ENCODE measurements around the gene TMEM114. TPM values are rescaled to one million over a fixed set of nuclear protein-coding genes. Genes with fewer than 3 reads are reported as not detected.

Gene TMEM114
- total and polyA plus RNA-seq, 3 experiments from 2014 or later = not detected

DNA sequence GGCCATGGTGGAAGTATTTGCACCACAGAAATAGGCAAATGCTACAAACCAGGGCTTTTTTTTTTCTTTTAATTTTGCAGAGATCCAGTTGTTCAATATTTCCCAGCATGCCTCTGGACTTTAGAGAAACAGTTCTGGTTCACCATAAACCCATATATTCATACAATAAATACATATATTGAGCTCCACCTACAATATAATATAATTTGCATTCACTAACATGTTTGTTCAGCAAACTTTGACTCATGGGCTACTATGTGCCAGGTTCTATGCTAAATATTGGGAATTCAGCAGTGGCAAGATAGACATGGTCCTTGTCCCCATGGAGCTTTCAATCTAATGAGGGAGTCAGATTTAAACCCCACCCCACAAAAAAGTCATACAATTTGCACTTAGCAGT lies 3.2 kb downstream of the TMEM114 start:
- H3K4me1 Mint-ChIP-seq = peaks cover 0 to 7% (median 3%) of the 10 kb centered on the region in 3 donors
- CTCF ChIA-PET = no interaction called here
- POLR2A ChIA-PET = no interaction called here
- no peaks in the 10 kb centered on the region for H3K9me3 ChIP-seq (ENCODE audit: low read length)
- no peak overlapping the region for H3K27ac Mint-ChIP-seq
- no peak overlapping the region for H3K4me3 ChIP-seq (ENCODE audit: low read length)
- peaks cover 0 to 2% (median 0%) of the 10 kb centered on the region in 3 donors for H3K36me3 Mint-ChIP-seq
- no peak overlapping the region for H3K4me3 Mint-ChIP-seq
- peaks cover 0 to 4% (median 0%) of the 10 kb centered on the region in 5 donors for H3K9me3 Mint-ChIP-seq
- peaks cover 26 to 44% of the 10 kb centered on the region in 2 donors for H3K27me3 Mint-ChIP-seq
- no peaks in the 10 kb centered on the region for H3K4me1 ChIP-seq (ENCODE audit: insufficient read depth, low read length)
- H3K36me3 ChIP-seq (ENCODE audit: insufficient read depth, low read length) = no peaks in the 10 kb centered on the region
- no peak overlapping the region for H3K27ac ChIP-seq (ENCODE audit: low read depth, low read length)
- no peak for DNase-seq
- H3K27me3 ChIP-seq (ENCODE audit: insufficient read depth, low read length, poor library complexity, severe bottlenecking) = peaks cover 14% of the 10 kb centered on the region

DNA sequence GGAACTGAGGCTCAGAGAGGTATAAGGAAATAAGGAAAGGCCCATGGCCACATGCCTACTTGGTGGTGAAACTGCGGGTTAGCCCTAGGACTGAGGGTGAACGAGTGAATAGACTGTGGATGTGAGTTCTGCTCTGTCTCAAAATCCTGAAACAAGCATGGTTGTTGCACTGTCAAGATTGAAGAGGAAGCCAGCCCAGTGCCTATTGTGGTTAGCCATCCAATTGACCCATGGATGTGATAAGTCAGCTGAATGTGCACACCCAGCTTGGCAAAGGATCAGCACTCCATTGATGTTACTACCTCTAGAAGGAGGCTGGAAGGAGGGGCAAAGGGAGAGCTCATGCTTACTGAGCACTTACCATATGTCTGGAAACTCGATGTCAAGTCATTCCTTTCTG lies 4.5 kb downstream of the TMEM114 start:
- CTCF ChIA-PET = no interaction called here
- Mint-ChIP-seq H3K9me3 (peaks cover 0 to 4% (median 0%) of the 10 kb centered on the region in 5 donors), H3K36me3 (peaks cover 0 to 2% (median 0%) of the 10 kb centered on the region in 3 donors), H3K27ac (no peak overlapping the region), H3K27me3 (peaks cover 26 to 47% of the 10 kb centered on the region in 2 donors), H3K4me1 (peaks cover 0 to 7% (median 3%) of the 10 kb centered on the region in 3 donors), H3K4me3 (no peak overlapping the region)
- Histone ChIP-seq H3K27ac (ENCODE audit: low read depth, low read length) (no peak overlapping the region), H3K36me3 (ENCODE audit: insufficient read depth, low read length) (no peaks in the 10 kb centered on the region), H3K4me3 (ENCODE audit: low read length) (no peak overlapping the region), H3K27me3 (ENCODE audit: insufficient read depth, low read length, poor library complexity, severe bottlenecking) (peaks cover 14% of the 10 kb centered on the region), H3K9me3 (ENCODE audit: low read length) (no peaks in the 10 kb centered on the region), H3K4me1 (ENCODE audit: insufficient read depth, low read length) (no peaks in the 10 kb centered on the region)
- POLR2A ChIA-PET = no interaction called here
- no peak for DNase-seq

DNA sequence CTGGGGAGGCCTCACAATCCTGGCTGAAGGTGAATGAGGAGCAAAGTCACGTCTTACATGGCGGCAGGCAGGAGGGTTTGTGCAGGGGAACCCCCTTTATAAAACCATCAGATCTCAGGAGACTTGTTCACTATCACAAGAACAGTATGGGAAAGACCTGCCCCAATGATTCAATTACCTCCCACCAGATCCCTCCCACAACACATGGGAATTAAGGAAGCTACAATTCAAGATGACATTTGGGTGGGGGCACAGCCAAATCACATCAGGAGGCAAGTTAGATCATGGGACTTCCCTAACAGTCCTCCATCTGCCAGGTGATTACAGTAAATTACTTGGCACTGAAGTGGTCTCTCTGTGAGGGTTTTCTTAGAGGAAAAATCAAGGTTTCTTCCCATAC lies 5.3 kb downstream of the TMEM114 start:
- Histone ChIP-seq H3K27me3 (ENCODE audit: insufficient read depth, low read length, poor library complexity, severe bottlenecking) (peaks cover 13% of the 10 kb centered on the region), H3K9me3 (ENCODE audit: low read length) (no peaks in the 10 kb centered on the region), H3K4me3 (ENCODE audit: low read length) (no peak overlapping the region), H3K27ac (ENCODE audit: low read depth, low read length) (no peak overlapping the region), H3K36me3 (ENCODE audit: insufficient read depth, low read length) (no peaks in the 10 kb centered on the region), H3K4me1 (ENCODE audit: insufficient read depth, low read length) (no peaks in the 10 kb centered on the region)
- Mint-ChIP-seq H3K9me3 (peaks cover 0 to 3% (median 0%) of the 10 kb centered on the region in 5 donors), H3K4me3 (no peak overlapping the region), H3K27me3 (peaks cover 25 to 45% of the 10 kb centered on the region in 2 donors), H3K27ac (no peak overlapping the region), H3K36me3 (peaks cover 0 to 2% (median 0%) of the 10 kb centered on the region in 3 donors), H3K4me1 (peaks cover 0 to 6% (median 3%) of the 10 kb centered on the region in 3 donors)
- ChIA-PET CTCF (no interaction called here), POLR2A (no interaction called here)
- no peak for DNase-seq

DNA sequence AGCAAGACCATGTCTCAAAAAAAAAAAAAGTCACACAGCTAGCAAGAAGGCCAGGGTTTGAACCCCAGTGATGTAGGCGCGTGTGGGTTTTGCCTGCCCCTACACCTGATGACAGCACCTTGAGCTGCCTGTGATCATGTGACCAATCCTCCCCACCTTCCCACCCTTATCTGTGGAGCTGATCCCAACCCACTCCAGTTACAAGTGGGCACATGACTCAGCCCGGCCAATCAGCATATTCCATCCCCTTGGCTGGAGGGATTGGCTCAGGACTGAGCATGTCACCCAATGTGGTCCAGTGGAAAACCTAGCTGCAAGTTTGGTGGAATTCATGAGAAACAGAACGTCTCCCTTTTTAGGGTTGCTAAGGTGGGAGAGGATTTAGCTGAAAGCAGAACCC lies 6.6 kb downstream of the TMEM114 start:
- POLR2A ChIA-PET = no interaction called here

DNA sequence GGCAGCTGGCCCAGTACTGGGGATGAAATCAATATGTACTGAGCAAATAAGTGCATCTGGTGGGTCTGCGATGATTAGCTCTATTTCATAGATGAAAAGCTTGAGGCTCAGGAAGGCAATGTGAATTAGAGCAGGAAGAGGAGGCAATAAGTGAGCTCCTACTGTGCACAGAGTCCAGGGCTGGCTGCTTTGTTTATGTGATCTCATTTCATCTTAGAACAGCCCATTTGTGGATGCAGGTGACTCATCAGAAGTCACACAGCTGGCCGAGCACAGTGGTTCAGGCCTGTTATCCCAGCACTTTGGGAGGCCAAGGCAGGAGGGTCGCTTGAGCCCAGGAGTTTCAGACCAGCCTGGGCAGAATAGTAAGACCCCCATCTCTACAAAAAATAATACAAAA lies 7.1 kb downstream of the TMEM114 start:
- Histone ChIP-seq H3K27me3 (ENCODE audit: insufficient read depth, low read length, poor library complexity, severe bottlenecking) (peaks cover 6% of the 10 kb centered on the region), H3K36me3 (ENCODE audit: insufficient read depth, low read length) (no peaks in the 10 kb centered on the region), H3K27ac (ENCODE audit: low read depth, low read length) (no peak overlapping the region), H3K4me3 (ENCODE audit: low read length) (no peak overlapping the region), H3K9me3 (ENCODE audit: low read length) (no peaks in the 10 kb centered on the region), H3K4me1 (ENCODE audit: insufficient read depth, low read length) (no peaks in the 10 kb centered on the region)
- no peak for DNase-seq
- Mint-ChIP-seq H3K27me3 (peaks cover 17 to 44% of the 10 kb centered on the region in 2 donors), H3K4me3 (no peak overlapping the region), H3K36me3 (no peaks in the 10 kb centered on the region), H3K4me1 (no peaks in the 10 kb centered on the region), H3K27ac (no peak overlapping the region), H3K9me3 (peaks cover 0 to 2% (median 0%) of the 10 kb centered on the region in 5 donors)
- CTCF ChIA-PET = no interaction called here
- POLR2A ChIA-PET = no interaction called here

More for the DNA sequence above, 6.6 kb downstream of the TMEM114 start:
- H3K27ac Mint-ChIP-seq = peak overlapping the region in 1 of 8 donors; percentile 68
- peaks cover 21 to 46% of the 10 kb centered on the region in 2 donors for H3K27me3 Mint-ChIP-seq
- Histone ChIP-seq H3K9me3 (ENCODE audit: low read length) (no peaks in the 10 kb centered on the region), H3K4me3 (ENCODE audit: low read length) (no peak overlapping the region), H3K27ac (ENCODE audit: low read depth, low read length) (no peak overlapping the region), H3K27me3 (ENCODE audit: insufficient read depth, low read length, poor library complexity, severe bottlenecking) (peaks cover 6% of the 10 kb centered on the region), H3K4me1 (ENCODE audit: insufficient read depth, low read length) (no peaks in the 10 kb centered on the region), H3K36me3 (ENCODE audit: insufficient read depth, low read length) (no peaks in the 10 kb centered on the region)
- peaks cover 0 to 3% (median 2%) of the 10 kb centered on the region in 3 donors for H3K4me1 Mint-ChIP-seq
- H3K9me3 Mint-ChIP-seq = peaks cover 0 to 2% (median 0%) of the 10 kb centered on the region in 5 donors
- no peak overlapping the region for H3K4me3 Mint-ChIP-seq
- DNase-seq = no peak
- peaks cover 0 to 1% (median 0%) of the 10 kb centered on the region in 3 donors for H3K36me3 Mint-ChIP-seq
- CTCF ChIA-PET = interaction anchor here (1.2 kb wide), 1 partner anchor 18 kb away, joined by 3 read pairs; no protein-coding TSS in a partner anchor

DNA sequence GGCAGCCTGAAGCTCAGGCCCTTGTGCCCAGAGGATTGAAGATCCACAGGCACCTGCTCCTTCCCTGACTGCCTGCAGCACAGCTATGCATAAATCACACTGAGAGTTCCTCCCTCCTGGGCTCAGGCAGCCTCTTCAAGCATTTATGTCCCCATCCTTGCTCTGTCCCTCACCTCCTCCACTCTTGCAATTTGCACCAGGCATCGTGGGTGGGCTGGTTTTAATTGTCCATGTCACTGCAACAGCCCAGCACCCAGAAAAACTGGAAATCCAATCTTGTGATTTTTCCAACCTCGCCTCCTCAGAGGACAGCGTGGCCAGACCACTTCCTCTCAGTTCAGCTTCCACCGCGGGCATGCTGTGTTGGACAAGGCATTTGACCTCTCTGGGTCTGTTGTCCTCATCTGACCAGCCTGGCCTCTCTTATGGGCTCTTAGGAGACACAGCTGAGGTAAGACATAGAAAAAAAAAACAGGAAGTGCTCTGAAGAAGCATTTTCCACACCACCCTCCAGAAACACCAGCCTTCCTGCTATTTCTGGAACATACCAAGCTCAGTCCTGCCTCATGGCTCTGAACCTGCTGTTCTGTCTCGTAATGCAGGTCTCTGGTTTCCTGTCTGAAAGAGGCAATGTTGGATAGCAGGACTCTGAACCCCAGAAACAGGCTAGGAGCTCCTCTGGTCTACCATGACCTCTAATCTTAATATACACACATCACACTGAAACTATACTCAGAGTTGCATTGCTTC lies 8.3 kb downstream of the TMEM114 start:
- Histone ChIP-seq H3K4me3 (ENCODE audit: low read length) (no peak overlapping the region), H3K36me3 (ENCODE audit: insufficient read depth, low read length) (no peaks in the 10 kb centered on the region), H3K27me3 (ENCODE audit: insufficient read depth, low read length, poor library complexity, severe bottlenecking) (peaks cover under 1% of the 10 kb centered on the region), H3K27ac (ENCODE audit: low read depth, low read length) (no peak overlapping the region), H3K4me1 (ENCODE audit: insufficient read depth, low read length) (no peaks in the 10 kb centered on the region), H3K9me3 (ENCODE audit: low read length) (no peaks in the 10 kb centered on the region)
- CTCF ChIA-PET = interaction anchor here (1.4 kb wide), 1 partner anchor 9 kb away, joined by 4 read pairs; no protein-coding TSS in a partner anchor
- Mint-ChIP-seq H3K9me3 (peaks cover 0 to 2% (median 0%) of the 10 kb centered on the region in 5 donors), H3K4me1 (no peaks in the 10 kb centered on the region), H3K36me3 (no peaks in the 10 kb centered on the region), H3K27ac (no peak overlapping the region), H3K27me3 (peaks cover 17 to 46% of the 10 kb centered on the region in 2 donors), H3K4me3 (no peak overlapping the region)
- POLR2A ChIA-PET = no interaction called here
- no peak for DNase-seq

DNA sequence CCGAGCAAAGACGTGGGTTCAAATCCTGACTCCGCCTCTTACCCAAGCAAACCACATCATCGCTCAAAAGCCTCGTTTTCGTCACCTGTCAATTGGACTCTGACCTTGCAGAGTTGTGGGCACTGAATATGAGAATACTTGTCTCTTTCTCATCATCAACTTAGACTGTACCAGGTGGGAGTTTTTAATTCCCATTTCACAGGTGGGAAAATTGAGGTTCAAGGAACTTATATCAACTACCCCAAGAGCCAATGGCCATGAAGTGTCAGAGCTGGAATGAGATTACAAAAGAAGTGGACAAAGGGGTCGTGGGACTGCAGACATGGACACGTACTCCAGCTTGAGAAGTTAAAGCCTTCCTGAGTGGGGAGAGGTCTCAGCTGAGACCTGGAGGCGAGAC lies 10.8 kb downstream of the TMEM114 start:
- Mint-ChIP-seq H3K27me3 (peaks cover 16 to 53% of the 10 kb centered on the region in 2 donors), H3K4me3 (no peak overlapping the region), H3K36me3 (no peaks in the 10 kb centered on the region), H3K9me3 (peaks cover 0 to 2% (median 0%) of the 10 kb centered on the region in 5 donors), H3K4me1 (no peaks in the 10 kb centered on the region), H3K27ac (no peak overlapping the region)
- Histone ChIP-seq H3K9me3 (ENCODE audit: low read length) (no peaks in the 10 kb centered on the region), H3K27me3 (ENCODE audit: insufficient read depth, low read length, poor library complexity, severe bottlenecking) (peaks cover 5% of the 10 kb centered on the region), H3K27ac (ENCODE audit: low read depth, low read length) (no peak overlapping the region), H3K36me3 (ENCODE audit: insufficient read depth, low read length) (no peaks in the 10 kb centered on the region), H3K4me3 (ENCODE audit: low read length) (no peak overlapping the region), H3K4me1 (ENCODE audit: insufficient read depth, low read length) (no peaks in the 10 kb centered on the region)
- CTCF ChIA-PET = no interaction called here
- POLR2A ChIA-PET = no interaction called here
- no peak for DNase-seq

DNA sequence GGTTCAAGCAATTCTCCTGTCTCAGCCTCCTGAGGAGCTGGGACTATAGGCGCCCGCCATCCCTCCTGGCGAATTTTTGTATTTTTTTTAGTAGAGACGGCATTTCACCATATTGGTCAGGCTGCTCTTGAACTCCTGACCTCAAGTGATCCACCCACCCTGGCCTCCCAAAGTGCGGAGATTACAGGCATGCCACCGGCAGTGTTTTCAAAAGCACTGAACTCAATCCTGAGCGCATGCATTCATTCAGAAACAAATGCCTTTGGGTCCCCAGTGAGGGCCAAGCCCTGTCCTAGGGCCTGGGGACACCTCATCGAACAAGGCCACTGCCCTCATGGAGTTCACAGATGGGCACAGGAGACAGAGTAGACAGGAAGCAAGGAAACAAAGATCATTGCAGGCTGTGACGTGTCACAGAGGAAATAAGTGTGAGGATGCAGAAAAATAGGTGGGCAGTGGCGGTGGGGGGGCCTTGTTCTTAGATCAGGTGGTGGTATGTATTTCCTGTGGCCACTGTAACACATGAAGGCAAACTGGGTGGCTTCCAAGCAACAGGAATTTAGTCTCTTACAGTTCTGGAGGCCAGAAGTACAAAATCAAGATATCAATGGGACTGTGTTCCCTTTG lies 12.5 kb downstream of the TMEM114 start:
- Mint-ChIP-seq H3K36me3 (no peaks in the 10 kb centered on the region), H3K9me3 (no peaks in the 10 kb centered on the region), H3K4me1 (no peaks in the 10 kb centered on the region), H3K27ac (peak overlapping the region in 1 of 8 donors; percentile 75), H3K27me3 (peaks cover 22 to 60% of the 10 kb centered on the region in 2 donors), H3K4me3 (no peak overlapping the region)
- DNase-seq = no peak
- ChIA-PET CTCF (no interaction called here), POLR2A (no interaction called here)
- no peaks in the 10 kb centered on the region for H3K4me1 ChIP-seq (ENCODE audit: insufficient read depth, low read length)
- no peak overlapping the region for H3K4me3 ChIP-seq (ENCODE audit: low read length)
- no peaks in the 10 kb centered on the region for H3K36me3 ChIP-seq (ENCODE audit: insufficient read depth, low read length)
- no peak overlapping the region for H3K27ac ChIP-seq (ENCODE audit: low read depth, low read length)
- H3K27me3 ChIP-seq (ENCODE audit: insufficient read depth, low read length, poor library complexity, severe bottlenecking) = peaks cover 10% of the 10 kb centered on the region
- H3K9me3 ChIP-seq (ENCODE audit: low read length) = no peaks in the 10 kb centered on the region
